HEK293 (cell line): ENCODE measurements around the gene RUFY4.
A peak's percentile ranks its signal among the peaks of the same experiment; 100 is the strongest.

ENCODE experiments used
- CTCF ChIA-PET: fragments of 350-600 bp; formaldehyde crosslinking; extraction: SDS; loops from one replicate; lab custom pipeline; 2021; ENCODE audit warnings: antibody characterized with exemption; lab: Yijun Ruan, JAX
- POLR2A ChIA-PET: fragments of 300-600 bp; formaldehyde crosslinking; extraction: SDS; loops from one replicate; lab custom pipeline; 2020; ENCODE audit warnings: antibody characterized with exemption, inconsistent platforms; lab: Yijun Ruan, JAX
- H3K27ac ChIP-seq: fragments of 200-500 bp; sonication (Bioruptor generic); 2 replicates; pipeline ENCODE4 v1.5.1; 2014; ENCODE audit warnings: low read depth, low read length, control low read depth, inconsistent platforms; ENCODE audit errors: extremely low read depth
- H3K36me3 ChIP-seq, 2 experiments: fragments of 200-500 bp in 1 of 2; sonication (Bioruptor generic) in 1 of 2; 1 replicate in 1 of 2; 2 replicates in 1 of 2; pipeline ENCODE4 v1.5.1; 2014 to 2017; ENCODE audit warnings: inconsistent platforms in 2 of 2, low read length in 2 of 2; ENCODE audit not compliant: control insufficient read depth in 2 of 2, insufficient read depth in 1 of 2
- H3K4me1 ChIP-seq: fragments of 200-500 bp; sonication (Bioruptor generic); 2 replicates; pipeline ENCODE4 v1.5.1; 2014; ENCODE audit warnings: mild to moderate bottlenecking, low read length, inconsistent platforms; ENCODE audit not compliant: control insufficient read depth, insufficient read depth
- H3K4me3 ChIP-seq: 2 replicates; pipeline ENCODE4 v1.5.1; 2011; ENCODE audit warnings: low read depth, mild to moderate bottlenecking, control low read depth, low read length, moderate library complexity
- H3K9me3 ChIP-seq: fragments of 200-500 bp; sonication (Bioruptor generic); 2 replicates; pipeline ENCODE4 v1.5.1; 2014; ENCODE audit warnings: low read depth, low read length, inconsistent platforms; ENCODE audit not compliant: control insufficient read depth, insufficient read depth
- EGR2 ChIP-seq: fragments of 450-650 bp; formaldehyde crosslinking; IDR thresholded peaks from 2 replicates; pipeline ENCODE4 v1.5.1; 2016; ENCODE audit warnings: low read depth, missing biosample characterization, missing genetic modification characterization
- KLF10 ChIP-seq: fragments of 450-650 bp; IDR thresholded peaks from 2 replicates; pipeline ENCODE4 v1.5.1; 2018; ENCODE audit warnings: missing biosample characterization, mild to moderate bottlenecking, missing genetic modification characterization
- ZBTB17 ChIP-seq: fragments of 450-650 bp; formaldehyde crosslinking; IDR thresholded peaks from 2 replicates; pipeline ENCODE4 v1.5.1; 2016; ENCODE audit warnings: missing biosample characterization, missing genetic modification characterization
- ZFHX2 ChIP-seq: fragments of 450-650 bp; formaldehyde crosslinking; conservative IDR thresholded peaks from 2 replicates; pipeline ENCODE4 v1.5.1; 2016; ENCODE audit warnings: missing biosample characterization, missing genetic modification characterization
- ZNF10 ChIP-seq: fragments of 450-650 bp; formaldehyde crosslinking; IDR thresholded peaks from 2 replicates; pipeline ENCODE4 v1.5.1; 2017; ENCODE audit warnings: missing biosample characterization, missing genetic modification characterization
- ZNF133 ChIP-seq: fragments of 450-650 bp; formaldehyde crosslinking; IDR thresholded peaks from 2 replicates; pipeline ENCODE4 v1.5.1; 2016; ENCODE audit warnings: missing biosample characterization, missing genetic modification characterization
- ZNF155 ChIP-seq: fragments of 450-650 bp; formaldehyde crosslinking; IDR thresholded peaks from 2 replicates; pipeline ENCODE4 v1.5.1; 2016; ENCODE audit warnings: missing biosample characterization, missing genetic modification characterization
- ZNF157 ChIP-seq: fragments of 450-650 bp; formaldehyde crosslinking; IDR thresholded peaks from 2 replicates; pipeline ENCODE4 v1.5.1; 2016; ENCODE audit warnings: missing biosample characterization, missing genetic modification characterization
- ZNF202 ChIP-seq: fragments of 450-650 bp; formaldehyde crosslinking; IDR thresholded peaks from 2 replicates; pipeline ENCODE4 v1.5.1; 2016; ENCODE audit warnings: missing biosample characterization, missing genetic modification characterization, borderline replicate concordance
- ZNF266 ChIP-seq: fragments of 450-650 bp; formaldehyde crosslinking; IDR thresholded peaks from 2 replicates; pipeline ENCODE4 v1.5.1; 2016; ENCODE audit warnings: missing biosample characterization, missing genetic modification characterization, low read depth
- ZNF335 ChIP-seq: fragments of 450-650 bp; formaldehyde crosslinking; conservative IDR thresholded peaks from 2 replicates; pipeline ENCODE4 v1.5.1; 2016; ENCODE audit warnings: missing biosample characterization, missing genetic modification characterization
- ZNF350 ChIP-seq: fragments of 450-650 bp; formaldehyde crosslinking; IDR thresholded peaks from 2 replicates; pipeline ENCODE4 v1.5.0; 2017; ENCODE audit warnings: missing biosample characterization, mild to moderate bottlenecking, missing genetic modification characterization
- ZNF394 ChIP-seq: fragments of 450-650 bp; formaldehyde crosslinking; IDR thresholded peaks from 2 replicates; pipeline ENCODE4 v1.5.1; 2016; ENCODE audit warnings: missing biosample characterization, missing genetic modification characterization, mild to moderate bottlenecking, moderate library complexity, borderline replicate concordance
- ZNF416 ChIP-seq: fragments of 450-650 bp; formaldehyde crosslinking; IDR thresholded peaks from 2 replicates; pipeline ENCODE4 v1.5.1; 2016; ENCODE audit warnings: missing biosample characterization, missing genetic modification characterization
- ZNF473 ChIP-seq: fragments of 450-650 bp; formaldehyde crosslinking; IDR thresholded peaks from 2 replicates; pipeline ENCODE4 v1.5.1; 2017; ENCODE audit warnings: missing biosample characterization, missing genetic modification characterization
- ZNF48 ChIP-seq: fragments of 450-650 bp; formaldehyde crosslinking; IDR thresholded peaks from 2 replicates; pipeline ENCODE4 v1.5.1; 2016; ENCODE audit warnings: missing biosample characterization, missing genetic modification characterization
- ZNF560 ChIP-seq: fragments of 450-650 bp; formaldehyde crosslinking; IDR thresholded peaks from 2 replicates; pipeline ENCODE4 v1.5.1; 2017; ENCODE audit warnings: missing biosample characterization, missing genetic modification characterization, borderline replicate concordance
- ZNF596 ChIP-seq: fragments of 450-650 bp; IDR thresholded peaks from 2 replicates; pipeline ENCODE4 v1.5.0; 2018; ENCODE audit warnings: missing biosample characterization, mild to moderate bottlenecking, missing genetic modification characterization, moderate library complexity
- ZNF658 ChIP-seq: fragments of 450-650 bp; formaldehyde crosslinking; IDR thresholded peaks from 2 replicates; pipeline ENCODE4; 2016; ENCODE audit warnings: missing biosample characterization, missing genetic modification characterization
- ZNF664 ChIP-seq: fragments of 450-650 bp; formaldehyde crosslinking; IDR thresholded peaks from 2 replicates; pipeline ENCODE4 v1.5.1; 2016; ENCODE audit warnings: missing biosample characterization, missing genetic modification characterization
- ZNF670 ChIP-seq: fragments of 450-650 bp; formaldehyde crosslinking; IDR thresholded peaks from 2 replicates; pipeline ENCODE4 v1.5.1; 2016; ENCODE audit warnings: missing biosample characterization, missing genetic modification characterization, low read depth
- ZNF677 ChIP-seq: fragments of 450-650 bp; IDR thresholded peaks from 2 replicates; pipeline ENCODE4 v1.5.0; 2018; ENCODE audit warnings: missing biosample characterization, mild to moderate bottlenecking, missing genetic modification characterization, moderate library complexity
- ZNF830 ChIP-seq: fragments of 450-650 bp; IDR thresholded peaks from 2 replicates; pipeline ENCODE4 v1.5.0; 2018; ENCODE audit warnings: missing biosample characterization, missing genetic modification characterization, low read depth, mild to moderate bottlenecking, moderate library complexity
- TF ChIP-seq, protein P1 (sequence below): fragments of 450-650 bp; formaldehyde crosslinking; IDR thresholded peaks from 2 replicates; pipeline ENCODE4 v1.5.1; 2016; ENCODE audit warnings: missing biosample characterization, missing genetic modification characterization
- TF ChIP-seq, protein P2 (sequence below): fragments of 450-650 bp; formaldehyde crosslinking; IDR thresholded peaks from 2 replicates; pipeline ENCODE4 v1.5.1; 2016; ENCODE audit warnings: missing biosample characterization, missing genetic modification characterization
- TF ChIP-seq, protein P3 (sequence below): fragments of 450-650 bp; IDR thresholded peaks from 2 replicates; pipeline ENCODE4 v1.5.1; 2018; ENCODE audit warnings: missing biosample characterization, missing genetic modification characterization
- TF ChIP-seq, protein P4 (sequence below): fragments of 450-650 bp; formaldehyde crosslinking; IDR thresholded peaks from 2 replicates; pipeline ENCODE4 v1.5.1; 2016; ENCODE audit warnings: missing biosample characterization, missing genetic modification characterization

The RUFY4 gene

DNA sequence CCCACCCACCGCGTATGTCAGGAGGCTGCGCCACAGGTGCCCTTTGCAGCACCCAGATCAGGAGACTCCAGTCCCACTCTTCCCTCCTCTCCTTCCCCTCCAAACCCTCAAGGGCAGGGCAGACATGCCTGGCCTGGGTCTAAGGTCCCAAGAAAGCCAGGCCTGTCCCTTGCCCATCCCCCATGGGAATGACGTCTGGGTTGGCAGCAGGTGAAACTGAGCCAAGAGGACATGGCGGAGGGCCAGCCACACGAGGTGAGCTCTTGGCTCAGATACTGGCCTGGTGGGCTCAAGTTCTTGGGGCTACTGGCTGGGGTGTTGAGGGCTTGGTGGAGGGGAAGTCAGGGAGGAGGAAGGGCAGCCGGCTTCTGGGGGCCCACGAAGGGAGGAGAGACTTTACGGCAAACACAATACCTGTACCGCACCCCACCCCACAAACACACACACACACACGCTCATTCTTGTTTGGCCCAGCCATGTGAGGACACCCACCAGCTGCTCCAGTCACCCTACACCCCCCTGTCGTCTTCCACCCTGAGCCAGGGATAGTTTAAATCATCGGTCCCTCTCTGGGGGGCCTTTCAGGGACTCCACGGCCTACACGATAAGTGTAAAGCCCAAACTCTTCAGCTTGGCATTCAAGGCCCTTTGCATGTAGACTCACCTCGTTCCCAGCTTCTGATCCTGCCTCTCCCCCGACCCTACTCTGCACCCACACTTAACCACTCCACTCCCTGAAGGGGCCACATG lies 42.2 kb upstream of the RUFY4 start:
- TF ChIP-seq, protein P1, sequence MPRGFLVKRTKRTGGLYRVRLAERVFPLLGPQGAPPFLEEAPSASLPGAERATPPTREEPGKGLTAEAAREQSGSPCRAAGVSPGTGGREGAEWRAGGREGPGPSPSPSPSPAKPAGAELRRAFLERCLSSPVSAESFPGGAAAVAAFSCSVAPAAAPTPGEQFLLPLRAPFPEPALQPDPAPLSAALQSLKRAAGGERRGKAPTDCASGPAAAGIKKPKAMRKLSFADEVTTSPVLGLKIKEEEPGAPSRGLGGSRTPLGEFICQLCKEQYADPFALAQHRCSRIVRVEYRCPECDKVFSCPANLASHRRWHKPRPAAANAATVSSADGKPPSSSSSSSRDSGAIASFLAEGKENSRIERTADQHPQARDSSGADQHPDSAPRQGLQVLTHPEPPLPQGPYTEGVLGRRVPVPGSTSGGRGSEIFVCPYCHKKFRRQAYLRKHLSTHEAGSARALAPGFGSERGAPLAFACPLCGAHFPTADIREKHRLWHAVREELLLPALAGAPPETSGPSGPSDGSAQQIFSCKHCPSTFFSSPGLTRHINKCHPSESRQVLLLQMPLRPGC: no peak
- TF ChIP-seq ZNF596 (tag by site-specific recombination) (no peak), ZNF670 (no peak), ZNF157 (no peak), KLF10 (tag by site-specific recombination) (no peak), ZNF155 (no peak)
- TF ChIP-seq, protein P2, sequence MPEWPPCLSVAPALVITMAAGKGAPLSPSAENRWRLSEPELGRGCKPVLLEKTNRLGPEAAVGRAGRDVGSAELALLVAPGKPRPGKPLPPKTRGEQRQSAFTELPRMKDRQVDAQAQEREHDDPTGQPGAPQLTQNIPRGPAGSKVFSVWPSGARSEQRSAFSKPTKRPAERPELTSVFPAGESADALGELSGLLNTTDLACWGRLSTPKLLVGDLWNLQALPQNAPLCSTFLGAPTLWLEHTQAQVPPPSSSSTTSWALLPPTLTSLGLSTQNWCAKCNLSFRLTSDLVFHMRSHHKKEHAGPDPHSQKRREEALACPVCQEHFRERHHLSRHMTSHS (tag by site-specific recombination): no peak
- TF ChIP-seq, protein P3, sequence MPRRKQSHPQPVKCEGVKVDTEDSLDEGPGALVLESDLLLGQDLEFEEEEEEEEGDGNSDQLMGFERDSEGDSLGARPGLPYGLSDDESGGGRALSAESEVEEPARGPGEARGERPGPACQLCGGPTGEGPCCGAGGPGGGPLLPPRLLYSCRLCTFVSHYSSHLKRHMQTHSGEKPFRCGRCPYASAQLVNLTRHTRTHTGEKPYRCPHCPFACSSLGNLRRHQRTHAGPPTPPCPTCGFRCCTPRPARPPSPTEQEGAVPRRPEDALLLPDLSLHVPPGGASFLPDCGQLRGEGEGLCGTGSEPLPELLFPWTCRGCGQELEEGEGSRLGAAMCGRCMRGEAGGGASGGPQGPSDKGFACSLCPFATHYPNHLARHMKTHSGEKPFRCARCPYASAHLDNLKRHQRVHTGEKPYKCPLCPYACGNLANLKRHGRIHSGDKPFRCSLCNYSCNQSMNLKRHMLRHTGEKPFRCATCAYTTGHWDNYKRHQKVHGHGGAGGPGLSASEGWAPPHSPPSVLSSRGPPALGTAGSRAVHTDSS (tag by site-specific recombination): no peak
- H3K4me1 ChIP-seq: no peaks in the 10 kb centered on the region
- no peak overlapping the region for H3K27ac ChIP-seq
- no peaks in the 10 kb centered on the region for H3K9me3 ChIP-seq
- CTCF ChIA-PET: interaction anchor here (0.6 to 1.4 kb wide), 3 partner anchors 9 to 128 kb away, joined by 3 read pairs; no protein-coding TSS in a partner anchor
- no peak overlapping the region for H3K4me3 ChIP-seq
- no peaks in the 10 kb centered on the region for H3K36me3 ChIP-seq
- POLR2A ChIA-PET: no interaction called here

DNA sequence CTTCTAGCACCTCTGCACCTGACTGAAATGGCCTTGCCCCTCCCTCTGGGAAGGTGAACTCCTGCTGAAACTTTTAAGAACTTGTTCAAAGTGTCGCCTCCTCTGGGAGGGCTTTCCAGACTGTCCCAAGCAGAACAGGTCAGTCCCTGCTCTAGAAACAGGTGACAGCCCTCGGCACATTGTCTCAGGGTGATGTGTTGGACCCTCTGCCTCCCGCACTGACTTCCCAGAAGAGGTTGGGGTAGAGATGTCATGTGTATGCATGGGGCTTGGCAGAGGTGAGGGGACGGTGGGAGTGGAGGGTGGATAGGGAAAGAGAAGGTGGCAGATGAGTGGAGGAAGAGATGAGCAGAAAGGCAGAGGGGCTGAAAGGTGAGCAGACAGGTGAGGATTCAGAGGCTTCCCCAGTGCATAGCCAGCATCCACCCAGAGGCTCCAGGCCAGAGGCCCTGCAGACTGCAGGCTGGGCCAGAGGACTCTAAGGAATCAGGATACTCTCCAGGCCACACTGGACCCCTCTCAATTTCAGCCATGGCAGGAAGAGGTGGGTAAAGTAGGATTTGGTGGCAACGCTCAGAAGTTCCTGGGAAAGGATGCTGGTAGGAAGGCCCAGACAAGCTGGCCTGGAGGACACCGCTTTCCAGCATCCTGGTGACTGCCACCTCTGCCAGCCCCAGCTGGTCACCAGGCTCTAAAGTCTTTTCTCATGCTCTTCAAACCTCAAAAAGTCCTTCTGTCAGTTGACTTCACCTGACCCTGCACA lies 41.4 kb upstream of the RUFY4 start:
- no peak overlapping the region for H3K4me3 ChIP-seq
- H3K9me3 ChIP-seq: no peaks in the 10 kb centered on the region
- H3K4me1 ChIP-seq: no peaks in the 10 kb centered on the region
- no peaks in the 10 kb centered on the region for H3K36me3 ChIP-seq
- H3K27ac ChIP-seq: no peak overlapping the region
- ChIA-PET CTCF (interaction anchor here (0.5 to 1.4 kb wide), 5 partner anchors 8 to 242 kb away, joined by 3 to 8 read pairs (median 3); no protein-coding TSS in a partner anchor), POLR2A (interaction anchor here (0.6 kb wide), 1 partner anchor 268 kb away, joined by 6 read pairs; no protein-coding TSS in a partner anchor)
- TF ChIP-seq ZNF133 (tag by site-specific recombination) (peak; percentile 38; the same call in 1 of the 2 replicates), ZNF473 (tag by site-specific recombination) (no peak), EGR2 (no peak), ZFHX2 (tag by site-specific recombination) (no peak), ZNF677 (tag by site-specific recombination) (no peak)

DNA sequence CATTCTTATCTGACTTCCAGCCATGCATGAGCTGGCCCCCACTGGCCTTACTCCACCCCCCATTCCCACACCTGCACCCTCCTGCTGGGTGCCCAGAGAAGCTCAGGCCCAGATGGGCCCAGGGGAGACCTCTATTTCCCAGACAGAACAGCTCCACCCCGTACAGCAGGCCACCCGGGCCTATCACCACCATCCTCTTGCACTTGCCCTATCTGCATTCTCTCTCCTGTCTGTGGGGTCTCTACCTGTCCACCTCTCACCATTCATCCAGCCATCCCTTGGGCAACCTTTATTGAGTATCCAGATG lies 40.9 kb upstream of the RUFY4 start:
- POLR2A ChIA-PET: interaction anchor here (0.6 kb wide), 1 partner anchor 267 kb away, joined by 6 read pairs; no protein-coding TSS in a partner anchor
- TF ChIP-seq ZNF48 (tag by site-specific recombination) (no peak), ZNF266 (tag by site-specific recombination) (no peak), ZNF560 (tag by site-specific recombination) (no peak), ZNF664 (tag by site-specific recombination) (no peak), ZNF202 (tag by site-specific recombination) (no peak), ZNF658 (no peak), ZNF416 (no peak), ZNF335 (tag by site-specific recombination) (no peak), ZBTB17 (tag by site-specific recombination) (no peak), ZNF10 (tag by site-specific recombination) (no peak), ZNF350 (no peak), ZNF394 (tag by site-specific recombination) (no peak), ZNF830 (no peak)
- TF ChIP-seq, protein P4, sequence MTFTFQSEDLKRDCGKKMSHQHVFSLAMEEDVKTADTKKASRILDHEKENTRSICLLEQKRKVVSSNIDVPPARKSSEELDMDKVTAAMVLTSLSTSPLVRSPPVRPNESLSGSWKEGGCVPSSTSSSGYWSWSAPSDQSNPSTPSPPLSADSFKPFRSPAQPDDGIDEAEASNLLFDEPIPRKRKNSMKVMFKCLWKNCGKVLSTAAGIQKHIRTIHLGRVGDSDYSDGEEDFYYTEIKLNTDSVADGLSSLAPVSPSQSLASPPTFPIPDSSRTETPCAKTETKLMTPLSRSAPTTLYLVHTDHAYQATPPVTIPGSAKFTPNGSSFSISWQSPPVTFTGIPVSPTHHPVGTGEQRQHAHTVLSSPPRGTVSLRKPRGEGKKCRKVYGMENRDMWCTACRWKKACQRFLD (tag by site-specific recombination): no peak

More for the DNA sequence above, 40.9 kb upstream of the RUFY4 start:
- H3K4me1 ChIP-seq: no peaks in the 10 kb centered on the region
- H3K4me3 ChIP-seq: no peak overlapping the region
- no peak overlapping the region for H3K27ac ChIP-seq
- no peaks in the 10 kb centered on the region for H3K36me3 ChIP-seq
- H3K9me3 ChIP-seq: no peaks in the 10 kb centered on the region
- CTCF ChIA-PET: interaction anchor here (0.5 to 1.1 kb wide), 4 partner anchors 78 to 379 kb away, joined by 3 to 8 read pairs (median 4); no protein-coding TSS in a partner anchor
